ENCODE measurements around the gene ARHGAP27.

- TF ChIP-seq, protein P1, sequence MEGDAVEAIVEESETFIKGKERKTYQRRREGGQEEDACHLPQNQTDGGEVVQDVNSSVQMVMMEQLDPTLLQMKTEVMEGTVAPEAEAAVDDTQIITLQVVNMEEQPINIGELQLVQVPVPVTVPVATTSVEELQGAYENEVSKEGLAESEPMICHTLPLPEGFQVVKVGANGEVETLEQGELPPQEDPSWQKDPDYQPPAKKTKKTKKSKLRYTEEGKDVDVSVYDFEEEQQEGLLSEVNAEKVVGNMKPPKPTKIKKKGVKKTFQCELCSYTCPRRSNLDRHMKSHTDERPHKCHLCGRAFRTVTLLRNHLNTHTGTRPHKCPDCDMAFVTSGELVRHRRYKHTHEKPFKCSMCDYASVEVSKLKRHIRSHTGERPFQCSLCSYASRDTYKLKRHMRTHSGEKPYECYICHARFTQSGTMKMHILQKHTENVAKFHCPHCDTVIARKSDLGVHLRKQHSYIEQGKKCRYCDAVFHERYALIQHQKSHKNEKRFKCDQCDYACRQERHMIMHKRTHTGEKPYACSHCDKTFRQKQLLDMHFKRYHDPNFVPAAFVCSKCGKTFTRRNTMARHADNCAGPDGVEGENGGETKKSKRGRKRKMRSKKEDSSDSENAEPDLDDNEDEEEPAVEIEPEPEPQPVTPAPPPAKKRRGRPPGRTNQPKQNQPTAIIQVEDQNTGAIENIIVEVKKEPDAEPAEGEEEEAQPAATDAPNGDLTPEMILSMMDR (conservative IDR thresholded peaks at IDR 0.05; ENCODE audit: low read depth, low read length) = no peak
- TF ChIP-seq EZH2 (IDR thresholded peaks at IDR 0.05; ENCODE audit: borderline replicate concordance, low read depth, low read length, poor library complexity, severe bottlenecking) = no peak
Measured at GRCh38 chr17:45395569-45396415, 36.9 kb downstream of the ARHGAP27 start.
